RWPE1 (cell line): ENCODE data around the gene IPCEF1.

Experiments used
- CTCF ChIA-PET: fragments of 350-600 bp; sonication (Branson Sonifier 250); formaldehyde crosslinking; extraction: SDS; loops from one replicate; lab custom pipeline; 2021; lab: Yijun Ruan, JAX
- POLR2A ChIA-PET: fragments of 400-600 bp; formaldehyde crosslinking; extraction: SDS; loops from one replicate; lab custom pipeline; 2020; ENCODE audit warnings: antibody characterized with exemption; ENCODE audit not compliant: low non-redundant PET; lab: Yijun Ruan, JAX
- DNase-seq: peaks from one replicate; pipeline ENCODE4 v3.0.0; 2012; ENCODE audit warnings: low spot score
- H3K27ac ChIP-seq: fragments of 450-650 bp; 2 replicates; pipeline ENCODE4 v1.5.1; 2017
- CTCF ChIP-seq: fragments of 450-650 bp; conservative IDR thresholded peaks from 2 replicates; pipeline ENCODE4 v1.5.1; 2017; ENCODE audit warnings: low read depth, mild to moderate bottlenecking

Gene IPCEF1

GRCh38 chr6:154397491-154398195 is 41.0 kb upstream of the IPCEF1 start:
- ChIA-PET CTCF (no interaction called here), POLR2A (no interaction called here)
- H3K27ac ChIP-seq: no peak overlapping the region
- no peak for DNase-seq
- no peak for TF ChIP-seq CTCF

- no peak for TF ChIP-seq CTCF
- ChIA-PET CTCF (no interaction called here), POLR2A (no interaction called here)
- no peak for DNase-seq
- no peak overlapping the region for H3K27ac ChIP-seq
These were observed 39.3 kb upstream of the IPCEF1 start for GRCh38 chr6:154395878-154396277.

GRCh38 chr6:154395316-154395715 is 38.7 kb upstream of the IPCEF1 start:
- POLR2A ChIA-PET: no interaction called here
- no peak for TF ChIP-seq CTCF
- CTCF ChIA-PET: no interaction called here

GRCh38 chr6:154394571-154394970 is 38.0 kb upstream of the IPCEF1 start:
- TF ChIP-seq CTCF: no peak
- POLR2A ChIA-PET: no interaction called here
- no peak overlapping the region for H3K27ac ChIP-seq
- CTCF ChIA-PET: interaction anchor here (0.5 kb wide), 1 partner anchor 108 kb away, joined by 6 read pairs; no protein-coding TSS in a partner anchor
- DNase-seq: no peak

More at GRCh38 chr6:154395316-154395715, 38.7 kb upstream of the IPCEF1 start:
- DNase-seq: no peak
- H3K27ac ChIP-seq: no peak overlapping the region

- ChIA-PET POLR2A (no interaction called here), CTCF (no interaction called here)
- TF ChIP-seq CTCF: no peak
- H3K27ac ChIP-seq: no peak overlapping the region
- DNase-seq: no peak
These were observed 33.4 kb upstream of the IPCEF1 start for GRCh38 chr6:154390034-154390433.

GRCh38 chr6:154388803-154389202 is 32.2 kb upstream of the IPCEF1 start:
- TF ChIP-seq CTCF: no peak
- ChIA-PET CTCF (no interaction called here), POLR2A (no interaction called here)
- DNase-seq: no peak
- H3K27ac ChIP-seq: no peak overlapping the region
